K562 (cell line): ENCODE measurements around the gene ARHGEF4. TPM values are rescaled to one million over a fixed set of nuclear protein-coding genes. Genes with fewer than 3 reads are reported as not detected.

Experiments used
- ATAC-seq: fragments of 200-7000 bp; cut with Tn5 transposase; 3 replicates; pipeline ENCODE4 v1.9.1; 2020; ENCODE audit warnings: moderate library complexity
- BruUV-seq: library from RNA; stranded (reverse); fragments of 400-500 nt; replicated peaks from 2 replicates; lab custom pipeline; 2021; lab: Mats Ljungman, UMichigan
- CTCF ChIA-PET: fragments of 300-600 bp; formaldehyde crosslinking; extraction: SDS; loops from one replicate; lab custom pipeline; 2021; ENCODE audit warnings: low intra/inter-chr PET ratio; lab: Yijun Ruan, JAX
- POLR2A ChIA-PET: fragments of 300-600, 350-650 bp; sonication (Branson Sonifier 250); formaldehyde crosslinking; extraction: SDS; loops from one replicate; lab custom pipeline; 2021; ENCODE audit warnings: antibody characterized with exemption, inconsistent platforms; lab: Yijun Ruan, JAX
- DNase-seq, 4 experiments: peaks; one replicate each; pipeline versions ENCODE4 v3.0.0 to v3.0.0-alpha.2; 2011 to 2018; ENCODE audit warnings: low spot score in 3 of 4, mixed read lengths in 3 of 4; ENCODE audit errors: extremely low read depth in 1 of 4
- FAIRE-seq: peaks from 2 replicates; lab custom pipeline; 2011; peaks lifted over from hg19 to GRCh38; lab: Jason Lieb, UNC
- H2AFZ ChIP-seq: 2 replicates; pipeline ENCODE4 v1.6.0; 2011; ENCODE audit warnings: low read depth, low read length, control low read depth, inconsistent platforms
- H3K27ac ChIP-seq: fragments of 200-600 bp; 3 replicates; pipeline ENCODE4 v1.8.0; 2011; ENCODE audit warnings: low read depth, mild to moderate bottlenecking, control low read depth, inconsistent platforms, low read length, moderate library complexity, mixed read lengths; ENCODE audit errors: extremely low read depth
- H3K27me3 ChIP-seq, 2 experiments: fragments of 300-600 bp in 1 of 2; 2 replicates in 1 of 2; 3 replicates in 1 of 2; pipeline versions ENCODE4 v1.6.0 to v1.8.0; 2011; ENCODE audit warnings: inconsistent platforms in 2 of 2, low read length in 2 of 2, mild to moderate bottlenecking in 1 of 2, mixed read lengths in 1 of 2, moderate library complexity in 1 of 2; ENCODE audit not compliant: control insufficient read depth in 2 of 2, insufficient read depth in 2 of 2
- H3K36me3 ChIP-seq: fragments of 300-600 bp; 3 replicates; pipeline ENCODE4 v1.8.0; 2011; ENCODE audit warnings: mild to moderate bottlenecking, low read length, inconsistent platforms; ENCODE audit not compliant: control insufficient read depth, insufficient read depth
- H3K4me1 ChIP-seq, 2 experiments: fragments of 200-600 bp in 1 of 2; replicated peaks in 1 of 2; 2 replicates in 1 of 2; 3 replicates in 1 of 2; pipeline versions ENCODE4 v1.5.1 to v1.8.0; 2011; ENCODE audit warnings: inconsistent platforms in 2 of 2, low read length in 2 of 2, mild to moderate bottlenecking in 1 of 2, mixed read lengths in 1 of 2, moderate library complexity in 1 of 2; ENCODE audit not compliant: control insufficient read depth in 2 of 2, insufficient read depth in 2 of 2
- H3K4me2 ChIP-seq: 2 replicates; pipeline ENCODE4 v1.6.1; 2011; ENCODE audit warnings: low read length, control low read depth, inconsistent platforms, mixed read lengths; ENCODE audit not compliant: insufficient read depth
- H3K4me3 ChIP-seq: fragments of 200-600 bp; sonication (generic), shearing (Covaris generic); 2 replicates; pipeline ENCODE4 v1.5.1; 2016; ENCODE audit warnings: control low read depth, inconsistent platforms
- H3K79me2 ChIP-seq: fragments of 200-600 bp; 3 replicates; pipeline ENCODE4 v1.8.0; 2011; ENCODE audit warnings: low read length, inconsistent platforms; ENCODE audit not compliant: control insufficient read depth, insufficient read depth
- H3K9ac ChIP-seq, 2 experiments: 2 replicates each; pipeline versions ENCODE4 v1.6.0 to v1.6.1; 2011; ENCODE audit warnings: low read depth in 2 of 2, low read length in 2 of 2, control low read depth in 1 of 2, inconsistent platforms in 1 of 2, mild to moderate bottlenecking in 1 of 2, mixed read lengths in 1 of 2; ENCODE audit not compliant: insufficient read depth in 1 of 2
- H3K9me1 ChIP-seq: one replicate; pipeline ENCODE4 v1.6.0; 2011; ENCODE audit warnings: inconsistent platforms, mild to moderate bottlenecking, low read length, moderate library complexity; ENCODE audit not compliant: control insufficient read depth, insufficient read depth
- H3K9me3 ChIP-seq: replicated peaks from 2 replicates; pipeline ENCODE4 v1.5.1; 2011; ENCODE audit warnings: low read depth, low read length, inconsistent platforms; ENCODE audit not compliant: control insufficient read depth, insufficient read depth
- H4K20me1 ChIP-seq: replicated peaks from 2 replicates; pipeline ENCODE4 v1.6.1; 2011; ENCODE audit warnings: low read length, inconsistent platforms, mixed read lengths; ENCODE audit not compliant: control insufficient read depth, insufficient read depth
- CHCHD3 ChIP-seq: fragments of 250-450 bp; sonication (Bioruptor Pico); IDR thresholded peaks from 2 replicates; pipeline ENCODE4 v2.1.2; 2022; ENCODE audit warnings: mild to moderate bottlenecking
- CTCF ChIP-seq, 3 experiments: IDR thresholded peaks in 2 of 3; conservative IDR thresholded peaks in 1 of 3; 2 replicates each; pipeline ENCODE4 v1.5.1; 2011 to 2012; ENCODE audit warnings: low read length in 3 of 3, mild to moderate bottlenecking in 3 of 3, control low read depth in 2 of 3, improper control_type of control experiment in 1 of 3, inconsistent platforms in 1 of 3, low read depth in 1 of 3, mixed read lengths in 1 of 3, moderate library complexity in 1 of 3; ENCODE audit not compliant: insufficient read depth in 2 of 3
- ELF4 ChIP-seq: fragments of 450-650 bp; formaldehyde crosslinking; IDR thresholded peaks from 2 replicates; pipeline ENCODE4 v1.4.0; 2022; ENCODE audit warnings: missing genetic modification characterization
- TEAD2 ChIP-seq: fragments of 450-650 bp; IDR thresholded peaks from 2 replicates; pipeline ENCODE4 v1.6.1; 2016; ENCODE audit warnings: missing genetic modification characterization, control low read depth, missing compliant biosample characterization
- ZKSCAN1 ChIP-seq: fragments of 150-350 bp; IDR thresholded peaks from 2 replicates; pipeline ENCODE4 v1.6.1; 2016; ENCODE audit warnings: low read depth, low read length
- ZNF41 ChIP-seq: fragments of 250-450 bp; sonication (Bioruptor Pico); conservative IDR thresholded peaks from 2 replicates; pipeline ENCODE4 v1.4.0; 2020; ENCODE audit warnings: mild to moderate bottlenecking
- WGBS: fragments of 100-300 bp; shearing (Covaris generic); methylation state at CpG from one replicate; pipeline ENCODE4 v1.1.6; 2016; ENCODE audit warnings: low coverage, mixed read lengths; ENCODE audit not compliant: insufficient coverage; ENCODE audit errors: missing lambda C conversion rate; 5-methylcytosine and 5-hydroxymethylcytosine counted together
- in situ Hi-C: fragments of 300-500 bp; cut with MboI; formaldehyde crosslinking; loops from 4 replicates; pipeline ENCODE4 v1.15.0; 2018; ENCODE audit warnings: inconsistent platforms, mixed read lengths
- intact Hi-C: fragments of 100-400 bp; cut with micrococcal nuclease; formaldehyde crosslinking; loops from 2 replicates; pipeline ENCODE4 v1.14.2; 2022
- polyA plus RNA-seq, 8 experiments: library from polyadenylated mRNA; depleted of rRNA in 4 of 8; stranded (reverse) in 5 of 8; unstranded in 3 of 8; fragments of >200 nt; fragmentation: Nextera tagmentation in 2 of 8; fragmentation: Illumina TruSeq in 1 of 8; extraction: Ambion mirVana in 2 of 8; extraction: Trizol in 1 of 8; gene quantifications; 2 replicates each; pipeline versions ENCODE4 v1.2.1 to v1.2.3, GENCODE V29; 2011 to 2014; ENCODE audit warnings: inconsistent platforms in 1 of 8, missing spikeins in 1 of 8
- total RNA-seq, 7 experiments: library from RNA; depleted of rRNA in 6 of 7; stranded (reverse); fragments of >200 nt in 6 of 7; fragmentation: Illumina TruSeq in 2 of 7; extraction: Trizol in 2 of 7; gene quantifications; 2 replicates each; pipeline versions ENCODE4 v1.2.1 to v1.2.3, GENCODE V29; 2011 to 2021; ENCODE audit warnings: low replicate concordance in 1 of 7

Gene ARHGEF4
- total and polyA plus RNA-seq, 9 of the 15 experiments (the other 6 are each of a cell fraction or from before 2014, with no cell fraction given): not detected

DNA sequence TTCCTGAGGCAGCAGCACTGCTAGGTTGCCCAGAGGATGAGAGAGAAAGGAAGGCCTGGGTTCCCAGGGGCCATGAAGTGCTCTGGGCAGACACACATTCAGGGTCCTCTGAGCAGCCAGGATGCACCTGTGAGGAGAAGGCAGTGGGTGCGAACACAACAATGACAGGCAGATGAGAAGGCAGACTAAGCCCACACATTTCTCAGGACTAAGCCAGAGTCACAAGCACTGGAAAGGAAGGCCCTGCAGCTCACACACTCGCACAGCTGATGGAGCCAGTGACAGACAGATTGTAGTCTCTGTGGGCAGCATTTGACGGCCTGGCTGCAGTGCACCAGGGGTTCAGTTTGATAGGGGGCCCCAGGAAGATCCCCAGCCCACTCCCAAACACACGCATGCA, 61.8 kb downstream of the ARHGEF4 start:
- Histone ChIP-seq H3K4me1 (no peaks in the 10 kb centered on the region), H3K4me3 (no peak overlapping the region), H3K4me2 (no peak overlapping the region), H3K36me3 (no peaks in the 10 kb centered on the region), H4K20me1 (no peaks in the 10 kb centered on the region), H2AFZ (no peak overlapping the region), H3K9ac (no peak overlapping the region), H3K27me3 (peaks cover 14 to 47% of the 10 kb centered on the region in 2 experiments), H3K9me1 (no peaks in the 10 kb centered on the region), H3K79me2 (no peaks in the 10 kb centered on the region), H3K9me3 (no peaks in the 10 kb centered on the region), H3K27ac (no peak overlapping the region)
- intact Hi-C loops: no loop called here
- DNase-seq (no peak), ATAC-seq (no peak), FAIRE-seq (no peak)
- ChIA-PET POLR2A (interaction anchor here (0.7 kb wide), 1 partner anchor 147 kb away, joined by 3 read pairs; no protein-coding TSS in a partner anchor), CTCF (no interaction called here)
- WGBS: 0% methylated on average over 4 of the region's 4 CpGs
- BruUV-seq: no TSS peak
- TF ChIP-seq CHCHD3 (CRISPR knock-in tag) (no peak), ZNF41 (CRISPR knock-in tag) (no peak), ZKSCAN1 (no peak), ELF4 (CRISPR knock-in tag) (no peak), CTCF (IDR thresholded peaks at IDR 0.05 in 2 of 3, conservative IDR thresholded peaks at IDR 0.05 in 1 of 3; ENCODE audit: insufficient read depth in 2 of 3, low read depth in 1 of 3, low read length in 3 of 3) (no peak), TEAD2 (tag) (no peak)
- in situ Hi-C loops: no loop called here
